HL-60 (cell line): Measurements from ENCODE around the gene SLC10A6.

Experiments
- CTCF ChIP-seq: IDR thresholded peaks from one replicate; pipeline ENCODE4 v1.5.1; 2011; ENCODE audit warnings: low read length, control low read depth, inconsistent platforms; ENCODE audit not compliant: insufficient read depth
- GABPA ChIP-seq: IDR thresholded peaks from 2 replicates; pipeline ENCODE4 v1.6.1; 2012; ENCODE audit warnings: low read depth
- POLR2AphosphoS5 ChIP-seq: IDR thresholded peaks from 2 replicates; pipeline ENCODE4 v1.6.1; 2012; ENCODE audit warnings: low read depth
- REST ChIP-seq: IDR thresholded peaks from 2 replicates; pipeline ENCODE4 v1.6.1; 2012; ENCODE audit warnings: low read depth; ENCODE audit not compliant: insufficient replicate concordance

GRCh38 chr4:86809809-86810208, 39.4 kb downstream of the SLC10A6 start:
- TF ChIP-seq CTCF = no peak
- TF ChIP-seq GABPA = no peak
- TF ChIP-seq REST = no peak
- TF ChIP-seq POLR2AphosphoS5 = no peak
